Neuronal stem cell (in vitro differentiated cells): Measurements from ENCODE around the gene CDR2L.

Experiments used
- DNase-seq: peaks from one replicate; pipeline ENCODE4 v3.0.0-alpha.2; 2013; ENCODE audit warnings: low spot score
- H2AFZ ChIP-seq: one replicate; pipeline ENCODE4 v1.6.1; 2013; ENCODE audit warnings: mild to moderate bottlenecking, low read length, inconsistent platforms
- H2AK5ac ChIP-seq: 2 replicates; pipeline ENCODE4 v1.6.1; 2013; ENCODE audit warnings: low read depth, mild to moderate bottlenecking, inconsistent platforms, low read length, moderate library complexity, mixed read lengths
- H2BK120ac ChIP-seq: 2 replicates; pipeline ENCODE4 v1.6.1; 2013; ENCODE audit warnings: low read depth, mild to moderate bottlenecking, inconsistent platforms, low read length, moderate library complexity, mixed read lengths
- H2BK12ac ChIP-seq: one replicate; pipeline ENCODE4 v1.6.1; 2013; ENCODE audit warnings: low read length, inconsistent platforms
- H2BK15ac ChIP-seq: 2 replicates; pipeline ENCODE4 v1.6.1; 2013; ENCODE audit warnings: mild to moderate bottlenecking, low read length, inconsistent platforms, mixed read lengths
- H2BK5ac ChIP-seq: one replicate; pipeline ENCODE4 v1.6.1; 2013; ENCODE audit warnings: inconsistent platforms, mild to moderate bottlenecking, low read length, moderate library complexity
- H3K14ac ChIP-seq: one replicate; pipeline ENCODE4 v1.6.1; 2013; ENCODE audit warnings: low read length, inconsistent platforms
- H3K18ac ChIP-seq: 2 replicates; pipeline ENCODE4 v1.6.1; 2013; ENCODE audit warnings: low read length, inconsistent platforms
- H3K23ac ChIP-seq: 2 replicates; pipeline ENCODE4 v1.6.1; 2013; ENCODE audit warnings: low read depth, mild to moderate bottlenecking, mixed read lengths, low read length, inconsistent platforms; ENCODE audit not compliant: poor library complexity
- H3K27ac ChIP-seq: replicated peaks from 3 replicates; pipeline ENCODE4 v1.5.1; 2013; ENCODE audit warnings: low read length, inconsistent platforms
- H3K27me3 ChIP-seq, 3 experiments: 2 replicates each; pipeline ENCODE4 v1.6.1; 2013; ENCODE audit warnings: low read length in 3 of 3, mild to moderate bottlenecking in 2 of 3, inconsistent platforms in 1 of 3, low read depth in 1 of 3, mixed read lengths in 1 of 3, moderate library complexity in 1 of 3; ENCODE audit not compliant: control insufficient read depth in 3 of 3, insufficient read depth in 3 of 3
- H3K36me3 ChIP-seq, 2 donors: replicated peaks in 1 of 2; 2 replicates each; pipeline ENCODE4 v1.6.1; 2013; ENCODE audit warnings: low read length in 2 of 2; ENCODE audit not compliant: control insufficient read depth in 2 of 2, insufficient read depth in 2 of 2
- H3K4ac ChIP-seq: 2 replicates; pipeline ENCODE4 v1.6.1; 2013; ENCODE audit warnings: inconsistent platforms, mild to moderate bottlenecking, low read length, moderate library complexity
- H3K4me1 ChIP-seq, 2 donors: 1 replicate in 1 of 2; 2 replicates in 1 of 2; pipeline ENCODE4 v1.6.1; 2013; ENCODE audit warnings: low read length in 2 of 2, low read depth in 1 of 2; ENCODE audit not compliant: control insufficient read depth in 2 of 2, insufficient read depth in 1 of 2
- H3K4me2 ChIP-seq: one replicate; pipeline ENCODE4 v1.6.1; 2013; ENCODE audit warnings: mild to moderate bottlenecking, low read length, inconsistent platforms; ENCODE audit not compliant: insufficient read depth, poor library complexity, severe bottlenecking
- H3K4me3 ChIP-seq, 2 donors: 2 replicates each; pipeline ENCODE4 v1.5.1; 2013; ENCODE audit warnings: low read length in 2 of 2, mild to moderate bottlenecking in 2 of 2, inconsistent platforms in 1 of 2, moderate library complexity in 1 of 2
- H3K79me1 ChIP-seq: one replicate; pipeline ENCODE4 v1.6.1; 2013; ENCODE audit warnings: low read depth, mild to moderate bottlenecking, inconsistent platforms, low read length, moderate library complexity
- H3K9ac ChIP-seq: one replicate; pipeline ENCODE4 v1.6.1; 2013; ENCODE audit warnings: mild to moderate bottlenecking, low read depth, low read length, inconsistent platforms; ENCODE audit not compliant: poor library complexity
- H3K9me3 ChIP-seq, 2 donors: replicated peaks in 1 of 2; 2 replicates each; pipeline versions ENCODE3 to v1.6.1; 2013; ENCODE audit warnings: low read length in 2 of 2, mild to moderate bottlenecking in 2 of 2, inconsistent platforms in 1 of 2, low read depth in 1 of 2, mixed read lengths in 1 of 2, moderate library complexity in 1 of 2; ENCODE audit not compliant: control insufficient read depth in 2 of 2, insufficient read depth in 1 of 2
- H4K8ac ChIP-seq: one replicate; pipeline ENCODE4 v1.6.1; 2013; ENCODE audit warnings: low read depth, mild to moderate bottlenecking, inconsistent platforms, low read length, moderate library complexity
- H4K91ac ChIP-seq: one replicate; pipeline ENCODE4 v1.6.1; 2013; ENCODE audit warnings: low read length, low read depth, mild to moderate bottlenecking, inconsistent platforms; ENCODE audit not compliant: poor library complexity
- WGBS, 2 donors: extraction: QIAGEN DNeasy Blood & Tissue Kit; methylation state at CpG; one replicate each; pipeline ENCODE4 v1.1.7; 2013; ENCODE audit warnings: missing lambda C conversion rate in 2 of 2, mixed read lengths in 1 of 2; ENCODE audit not compliant: insufficient read length in 2 of 2, insufficient replicate concordance in 1 of 2; ENCODE audit errors: extremely low coverage in 2 of 2; 5-methylcytosine and 5-hydroxymethylcytosine counted together

CDR2L gene

DNA sequence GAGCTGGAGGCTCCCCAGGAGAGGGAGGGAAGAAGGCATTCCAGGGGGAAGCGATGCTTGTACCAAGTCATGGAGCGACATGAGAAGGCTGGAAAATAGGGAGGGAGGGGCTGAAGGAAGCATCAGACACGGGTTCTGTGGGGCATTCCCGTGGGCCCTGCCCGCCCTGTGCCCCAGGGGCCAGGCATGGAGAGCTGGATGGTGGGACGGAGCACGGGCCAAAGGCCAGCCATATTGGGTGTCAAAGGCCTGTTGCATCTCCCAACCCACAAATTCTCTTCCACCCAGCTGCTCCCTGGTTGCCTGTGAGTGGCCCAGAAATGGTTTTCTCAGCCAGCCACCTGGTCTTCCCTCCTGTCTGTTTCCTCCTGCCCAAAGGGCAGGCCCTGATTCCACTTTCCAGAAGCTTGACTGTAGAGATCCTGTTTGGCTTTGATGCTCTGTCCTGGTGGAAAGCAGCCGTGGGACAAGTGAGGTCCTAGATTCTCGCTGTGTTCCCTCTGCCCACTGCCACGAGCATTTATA is 3.2 kb downstream of the CDR2L start:
- Histone ChIP-seq H4K91ac (no peak overlapping the region), H3K23ac (no peak overlapping the region), H3K4ac (no peak overlapping the region), H3K9ac (no peak overlapping the region), H2BK12ac (no peak overlapping the region), H3K27ac (no peak overlapping the region), H2AFZ (no peak overlapping the region), H3K9me3 (no peaks in the 10 kb centered on the region), H3K14ac (no peak overlapping the region), H2BK15ac (no peak overlapping the region), H3K4me3 (no peak overlapping the region), H2AK5ac (no peak overlapping the region), H3K27me3 (no peaks in the 10 kb centered on the region), H3K4me1 (peaks cover 7 to 9% of the 10 kb centered on the region in 2 donors), H3K79me1 (peaks cover 14% of the 10 kb centered on the region), H3K4me2 (no peak overlapping the region), H2BK120ac (no peak overlapping the region), H2BK5ac (no peak overlapping the region), H3K18ac (no peak overlapping the region), H3K36me3 (peaks cover 2 to 38% of the 10 kb centered on the region in 2 donors), H4K8ac (no peak overlapping the region)
- WGBS, 2 donors, result no CpG with 5 or more reads among the region's 10 CpGs
- no peak for DNase-seq

DNA sequence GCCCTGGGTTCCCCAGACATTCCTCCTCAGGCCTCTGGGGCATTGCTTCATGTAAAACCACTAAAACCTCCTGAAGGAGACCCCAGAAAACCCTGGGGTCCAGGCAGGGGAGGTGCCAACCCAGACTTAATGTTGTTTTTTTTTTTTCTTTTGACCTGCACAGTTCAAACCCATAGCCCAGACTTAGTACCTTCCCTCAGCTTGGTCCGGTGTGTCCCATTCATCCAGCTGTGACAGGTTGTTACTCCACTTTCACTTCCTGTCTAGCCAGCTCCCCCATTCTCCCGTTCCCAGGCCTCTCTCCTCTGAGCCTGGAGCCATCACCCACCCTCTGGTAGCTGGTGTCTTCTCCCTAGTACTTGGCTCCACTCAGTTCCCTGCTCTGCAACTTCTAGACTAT is 4.8 kb downstream of the CDR2L start:
- H4K91ac ChIP-seq, result no peak overlapping the region
- no peak overlapping the region for H4K8ac ChIP-seq
- no peak overlapping the region for H3K9ac ChIP-seq
- no peak overlapping the region for H3K18ac ChIP-seq
- WGBS, 2 donors, result no CpG with 5 or more reads among the region's 2 CpGs
- H3K79me1 ChIP-seq, result peaks cover 14% of the 10 kb centered on the region
- no peak overlapping the region for H3K23ac ChIP-seq
- DNase-seq, result no peak
- peaks cover 2 to 38% of the 10 kb centered on the region in 2 donors for H3K36me3 ChIP-seq
- H3K27ac ChIP-seq, result no peak overlapping the region
- no peak overlapping the region for H2BK5ac ChIP-seq
- no peak overlapping the region for H3K4me2 ChIP-seq
- H2AFZ ChIP-seq, result no peak overlapping the region
- no peak overlapping the region for H2BK15ac ChIP-seq
- peaks cover 7 to 9% of the 10 kb centered on the region in 2 donors for H3K4me1 ChIP-seq
- no peak overlapping the region for H3K4me3 ChIP-seq
- H3K14ac ChIP-seq, result no peak overlapping the region
- H2AK5ac ChIP-seq, result no peak overlapping the region
- H2BK12ac ChIP-seq, result no peak overlapping the region
- no peaks in the 10 kb centered on the region for H3K27me3 ChIP-seq
- H3K4ac ChIP-seq, result no peak overlapping the region
- no peaks in the 10 kb centered on the region for H3K9me3 ChIP-seq
- H2BK120ac ChIP-seq, result no peak overlapping the region

DNA sequence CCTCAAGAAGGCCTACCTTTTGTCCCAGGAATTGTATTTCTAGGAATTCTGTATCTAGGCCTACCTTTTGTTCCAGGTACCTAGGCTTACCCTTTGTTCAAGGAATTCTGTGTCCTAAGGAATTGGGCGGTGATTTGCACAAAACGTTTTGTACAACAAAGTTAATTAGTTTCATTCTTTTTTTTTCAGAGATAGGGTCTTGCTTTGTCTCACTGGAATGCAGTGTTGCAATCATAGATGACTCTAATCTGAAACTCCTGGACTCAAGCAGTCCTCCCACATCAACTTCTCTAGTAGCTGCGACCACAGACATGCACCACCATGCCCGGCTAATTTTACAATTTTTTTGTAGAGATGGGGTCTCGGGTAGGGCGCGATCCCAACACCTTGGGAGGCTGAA is 7.0 kb downstream of the CDR2L start:
- no peak overlapping the region for H3K14ac ChIP-seq
- H3K27me3 ChIP-seq, result no peaks in the 10 kb centered on the region
- no peaks in the 10 kb centered on the region for H3K9me3 ChIP-seq
- no peak overlapping the region for H2BK12ac ChIP-seq
- no peak overlapping the region for H3K18ac ChIP-seq
- H3K4me1 ChIP-seq, result peaks cover 0 to 2% of the 10 kb centered on the region in 2 donors
- no peak overlapping the region for H3K4ac ChIP-seq
- H2BK5ac ChIP-seq, result no peak overlapping the region
- H3K79me1 ChIP-seq, result peaks cover 10% of the 10 kb centered on the region
- no peak overlapping the region for H3K9ac ChIP-seq
- H2AK5ac ChIP-seq, result no peak overlapping the region
- no peak overlapping the region for H2BK120ac ChIP-seq
- no peak overlapping the region for H3K4me3 ChIP-seq
- H3K36me3 ChIP-seq, result peaks cover 5 to 45% of the 10 kb centered on the region in 2 donors
- peak overlapping the region; percentile 10 for H3K27ac ChIP-seq
- no peak overlapping the region for H4K8ac ChIP-seq
- H2BK15ac ChIP-seq, result no peak overlapping the region
- no peak overlapping the region for H2AFZ ChIP-seq
- H4K91ac ChIP-seq, result no peak overlapping the region
- H3K4me2 ChIP-seq, result no peak overlapping the region
- no peak overlapping the region for H3K23ac ChIP-seq
- DNase-seq, result no peak
- no CpG with 5 or more reads among the region's 7 CpGs for whole genome bisulfite sequencing, 2 donors

DNA sequence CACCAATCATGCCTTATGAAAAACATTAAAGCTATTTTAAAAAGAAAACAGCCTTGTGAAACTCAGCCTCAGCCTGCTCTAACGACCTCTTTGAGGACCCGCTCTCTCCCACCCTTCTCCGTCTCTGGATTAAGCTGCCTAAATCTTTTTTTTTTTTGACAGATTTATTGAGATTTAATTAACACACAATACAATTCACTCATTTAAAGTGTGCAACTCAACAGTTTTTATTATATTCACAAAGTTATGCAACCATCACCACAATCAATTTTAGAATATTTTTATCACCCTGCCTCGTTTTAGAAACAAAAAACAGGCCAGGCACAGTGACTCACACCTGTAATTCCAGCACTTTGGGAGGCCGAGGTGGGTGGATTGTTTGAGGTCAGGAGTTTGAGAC is 8.4 kb downstream of the CDR2L start:
- no peak overlapping the region for H3K27ac ChIP-seq
- H3K4me3 ChIP-seq, result no peak overlapping the region
- peaks cover 8 to 42% of the 10 kb centered on the region in 2 donors for H3K36me3 ChIP-seq
- no peak overlapping the region for H2BK5ac ChIP-seq
- WGBS, 2 donors, result no CpG with 5 or more reads among the region's 5 CpGs
- no peak overlapping the region for H2AK5ac ChIP-seq
- H2BK120ac ChIP-seq, result no peak overlapping the region
- no peak overlapping the region for H3K4me2 ChIP-seq
- H3K14ac ChIP-seq, result no peak overlapping the region
- H3K9ac ChIP-seq, result no peak overlapping the region
- H3K79me1 ChIP-seq, result no peaks in the 10 kb centered on the region
- H3K23ac ChIP-seq, result no peak overlapping the region
- H3K27me3 ChIP-seq, result no peaks in the 10 kb centered on the region
- H3K4ac ChIP-seq, result no peak overlapping the region
- H3K18ac ChIP-seq, result no peak overlapping the region
- peaks cover 0 to 2% of the 10 kb centered on the region in 2 donors for H3K4me1 ChIP-seq
- no peak overlapping the region for H4K8ac ChIP-seq
- no peak overlapping the region for H2AFZ ChIP-seq
- H2BK12ac ChIP-seq, result no peak overlapping the region
- no peaks in the 10 kb centered on the region for H3K9me3 ChIP-seq
- no peak overlapping the region for H4K91ac ChIP-seq
- no peak overlapping the region for H2BK15ac ChIP-seq
- no peak for DNase-seq
